ENCODE results near the gene DMWD. TPM values are rescaled to one million over a fixed set of nuclear protein-coding genes. Genes with fewer than 3 reads are reported as not detected.

DMWD gene, protein sequence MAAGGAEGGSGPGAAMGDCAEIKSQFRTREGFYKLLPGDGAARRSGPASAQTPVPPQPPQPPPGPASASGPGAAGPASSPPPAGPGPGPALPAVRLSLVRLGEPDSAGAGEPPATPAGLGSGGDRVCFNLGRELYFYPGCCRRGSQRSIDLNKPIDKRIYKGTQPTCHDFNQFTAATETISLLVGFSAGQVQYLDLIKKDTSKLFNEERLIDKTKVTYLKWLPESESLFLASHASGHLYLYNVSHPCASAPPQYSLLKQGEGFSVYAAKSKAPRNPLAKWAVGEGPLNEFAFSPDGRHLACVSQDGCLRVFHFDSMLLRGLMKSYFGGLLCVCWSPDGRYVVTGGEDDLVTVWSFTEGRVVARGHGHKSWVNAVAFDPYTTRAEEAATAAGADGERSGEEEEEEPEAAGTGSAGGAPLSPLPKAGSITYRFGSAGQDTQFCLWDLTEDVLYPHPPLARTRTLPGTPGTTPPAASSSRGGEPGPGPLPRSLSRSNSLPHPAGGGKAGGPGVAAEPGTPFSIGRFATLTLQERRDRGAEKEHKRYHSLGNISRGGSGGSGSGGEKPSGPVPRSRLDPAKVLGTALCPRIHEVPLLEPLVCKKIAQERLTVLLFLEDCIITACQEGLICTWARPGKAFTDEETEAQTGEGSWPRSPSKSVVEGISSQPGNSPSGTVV
- total RNA-seq (2021; ENCODE audit: unreplicated experiment) (64.6 TPM), Bru-seq, nascent RNA (percentile 79 among the genes with signal in this experiment), BruChase-seq, experiment 1, labeled RNA remaining after a 2-hour chase (percentile 87 among the genes with signal in this experiment), BruChase-seq, experiment 2, labeled RNA remaining after a 6-hour chase (percentile 92 among the genes with signal in this experiment)
- 40.8 TPM for polyA plus RNA-seq (2012; ENCODE audit: insufficient read length)
- long read RNA-seq, transcript DMWD-202 (4 exons, 3,292 nt) = major isoform, 27 of 79 reads
- long read RNA-seq, transcript DMWD-205 (2 exons, 643 nt) = minor isoform, 18 of 79 reads
- long read RNA-seq, transcript DMWD-201 (5 exons, 3,305 nt) = minor isoform, 9 of 79 reads
- long read RNA-seq, partial matches to known transcripts = 14 of 79 reads
- long read RNA-seq, other reads (novel, unspliced or antisense) = 8 of 79 reads

- ATAC-seq (peak; percentile 98), DNase-seq (ENCODE audit: low read depth, low spot score) (peak; percentile 75)
- Histone ChIP-seq H3K27me3 (ENCODE audit: control insufficient read depth, insufficient read depth, low read length) (no peaks in the 10 kb centered on the region), H3K36me3 (ENCODE audit: control insufficient read depth, insufficient read depth, low read length) (peaks cover 5% of the 10 kb centered on the region), H3K4me3 (ENCODE audit: low read depth in 2 of 2, low read length in 2 of 2) (peak within 1 kb of the TSS; percentile 73 to 91), H3K27ac (ENCODE audit: low read length) (peak within 1 kb of the TSS; percentile 87), H3K4me1 (ENCODE audit: control insufficient read depth, insufficient read depth, low read length) (no peaks in the 10 kb centered on the region), H3K9me3 (ENCODE audit: control insufficient read depth, insufficient read depth, low read depth, low read length) (no peaks in the 10 kb centered on the region)
- POLR2A ChIA-PET = interaction anchor here (0.7 to 1.0 kb wide), 3 partner anchors 10 to 476 kb away, joined by 5 to 6 read pairs (median 5); no protein-coding TSS in a partner anchor
- CTCF ChIA-PET = interaction anchor here (0.6 to 0.7 kb wide), 2 partner anchors 156 to 316 kb away, joined by 3 to 4 read pairs; no protein-coding TSS in a partner anchor
- no TSS peak for BruUV-seq (replicated peaks)
- intact Hi-C loops (cut with micrococcal nuclease; ENCODE audit: unreplicated experiment) = no loop called here
- TF ChIP-seq POLR2AphosphoS5 (IDR thresholded peaks at IDR 0.05; ENCODE audit: low read depth, low read length) (peak; percentile 45; the same call in 1 of the 2 replicates), SIN3A (IDR thresholded peaks at IDR 0.05; ENCODE audit: borderline replicate concordance, insufficient read depth, low read depth, low read length) (no peak)
- in situ Hi-C loops (cut with HindIII; ENCODE audit: low pct_unique_long_range_greater_than_20kb, low sequenced_read_pairs) = no loop called here
Measured at GRCh38 chr19:45792470-45793177, at the start of gene DMWD. DMWD (minus strand) TSS chr19:45792845; CDS start chr19:45792756, 89 bp downstream.

DNA sequence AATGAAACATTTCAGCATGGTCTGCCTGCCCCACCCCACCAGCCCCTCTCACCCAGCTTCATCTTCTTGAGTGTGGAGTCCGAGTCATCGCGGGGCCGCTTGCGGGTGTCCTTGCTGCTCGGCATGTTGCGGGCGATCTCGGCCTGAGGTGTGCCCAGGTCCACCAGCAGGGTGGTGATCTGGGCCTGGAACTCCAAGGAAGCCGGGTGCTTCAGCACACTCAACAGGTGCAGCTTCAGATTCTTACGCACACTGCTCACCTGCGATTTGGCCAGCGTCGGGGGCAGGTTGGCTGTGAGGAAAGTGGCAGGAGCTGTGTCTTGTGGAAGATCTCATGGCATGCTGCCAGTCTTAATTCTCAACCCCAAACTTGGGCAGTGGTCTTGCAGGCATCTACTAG, 49.6 kb upstream of the DMWD start:
- no peak overlapping the region for H3K4me3 ChIP-seq (ENCODE audit: low read depth in 2 of 2, low read length in 2 of 2)
- no peaks in the 10 kb centered on the region for H3K27me3 ChIP-seq (ENCODE audit: control insufficient read depth, insufficient read depth, low read length)
- in situ Hi-C loops (cut with HindIII; ENCODE audit: low pct_unique_long_range_greater_than_20kb, low sequenced_read_pairs) (no loop called here), intact Hi-C loops (cut with micrococcal nuclease; ENCODE audit: unreplicated experiment) (no loop called here)
- no peaks in the 10 kb centered on the region for H3K4me1 ChIP-seq (ENCODE audit: control insufficient read depth, insufficient read depth, low read length)
- ATAC-seq = no peak
- TF ChIP-seq CTCF (IDR thresholded peaks at IDR 0.05) = no peak
- no peak for TF ChIP-seq TCF7L2 (IDR thresholded peaks at IDR 0.05; ENCODE audit: low read depth, low read length)
- TF ChIP-seq SIN3A (IDR thresholded peaks at IDR 0.05; ENCODE audit: borderline replicate concordance, insufficient read depth, low read depth, low read length) = no peak
- TF ChIP-seq POLR2AphosphoS5 (IDR thresholded peaks at IDR 0.05; ENCODE audit: low read depth, low read length) = no peak
- TF ChIP-seq, protein P1, sequence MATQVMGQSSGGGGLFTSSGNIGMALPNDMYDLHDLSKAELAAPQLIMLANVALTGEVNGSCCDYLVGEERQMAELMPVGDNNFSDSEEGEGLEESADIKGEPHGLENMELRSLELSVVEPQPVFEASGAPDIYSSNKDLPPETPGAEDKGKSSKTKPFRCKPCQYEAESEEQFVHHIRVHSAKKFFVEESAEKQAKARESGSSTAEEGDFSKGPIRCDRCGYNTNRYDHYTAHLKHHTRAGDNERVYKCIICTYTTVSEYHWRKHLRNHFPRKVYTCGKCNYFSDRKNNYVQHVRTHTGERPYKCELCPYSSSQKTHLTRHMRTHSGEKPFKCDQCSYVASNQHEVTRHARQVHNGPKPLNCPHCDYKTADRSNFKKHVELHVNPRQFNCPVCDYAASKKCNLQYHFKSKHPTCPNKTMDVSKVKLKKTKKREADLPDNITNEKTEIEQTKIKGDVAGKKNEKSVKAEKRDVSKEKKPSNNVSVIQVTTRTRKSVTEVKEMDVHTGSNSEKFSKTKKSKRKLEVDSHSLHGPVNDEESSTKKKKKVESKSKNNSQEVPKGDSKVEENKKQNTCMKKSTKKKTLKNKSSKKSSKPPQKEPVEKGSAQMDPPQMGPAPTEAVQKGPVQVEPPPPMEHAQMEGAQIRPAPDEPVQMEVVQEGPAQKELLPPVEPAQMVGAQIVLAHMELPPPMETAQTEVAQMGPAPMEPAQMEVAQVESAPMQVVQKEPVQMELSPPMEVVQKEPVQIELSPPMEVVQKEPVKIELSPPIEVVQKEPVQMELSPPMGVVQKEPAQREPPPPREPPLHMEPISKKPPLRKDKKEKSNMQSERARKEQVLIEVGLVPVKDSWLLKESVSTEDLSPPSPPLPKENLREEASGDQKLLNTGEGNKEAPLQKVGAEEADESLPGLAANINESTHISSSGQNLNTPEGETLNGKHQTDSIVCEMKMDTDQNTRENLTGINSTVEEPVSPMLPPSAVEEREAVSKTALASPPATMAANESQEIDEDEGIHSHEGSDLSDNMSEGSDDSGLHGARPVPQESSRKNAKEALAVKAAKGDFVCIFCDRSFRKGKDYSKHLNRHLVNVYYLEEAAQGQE (IDR thresholded peaks at IDR 0.05; ENCODE audit: insufficient read depth in 1 of 2, low read depth in 2 of 2, low read length in 1 of 2) = no peak
- DNase-seq (ENCODE audit: low read depth, low spot score) = no peak
- ChIA-PET POLR2A (interaction anchor here (0.5 kb wide), 1 partner anchor 24 kb away, joined by 3 read pairs; no protein-coding TSS in a partner anchor), CTCF (interaction anchor here (0.9 kb wide), 1 partner anchor 25 kb away, joined by 5 read pairs; no protein-coding TSS in a partner anchor)
- H3K9me3 ChIP-seq (ENCODE audit: control insufficient read depth, insufficient read depth, low read depth, low read length) = no peaks in the 10 kb centered on the region
- H3K36me3 ChIP-seq (ENCODE audit: control insufficient read depth, insufficient read depth, low read length) = peaks cover 9% of the 10 kb centered on the region
- no peak overlapping the region for H3K27ac ChIP-seq (ENCODE audit: low read length)
- no TSS peak for BruUV-seq (replicated peaks)
